DMS114 treated with DMSO at 0.1 percent for 48 hours (cell line): ENCODE results near the gene TTLL1.
"Not testable (repeated sequence)": the region's sequence is repeated elsewhere in the genome, so short reads cannot be mapped to it uniquely, and the experiment has no call there.

ENCODE experiments used
- DNase-seq: peaks from one replicate; lab custom pipeline; 2025; ENCODE audit not compliant: unreplicated experiment; lab: John Stamatoyannopoulos, UW

The TTLL1 gene

DNA sequence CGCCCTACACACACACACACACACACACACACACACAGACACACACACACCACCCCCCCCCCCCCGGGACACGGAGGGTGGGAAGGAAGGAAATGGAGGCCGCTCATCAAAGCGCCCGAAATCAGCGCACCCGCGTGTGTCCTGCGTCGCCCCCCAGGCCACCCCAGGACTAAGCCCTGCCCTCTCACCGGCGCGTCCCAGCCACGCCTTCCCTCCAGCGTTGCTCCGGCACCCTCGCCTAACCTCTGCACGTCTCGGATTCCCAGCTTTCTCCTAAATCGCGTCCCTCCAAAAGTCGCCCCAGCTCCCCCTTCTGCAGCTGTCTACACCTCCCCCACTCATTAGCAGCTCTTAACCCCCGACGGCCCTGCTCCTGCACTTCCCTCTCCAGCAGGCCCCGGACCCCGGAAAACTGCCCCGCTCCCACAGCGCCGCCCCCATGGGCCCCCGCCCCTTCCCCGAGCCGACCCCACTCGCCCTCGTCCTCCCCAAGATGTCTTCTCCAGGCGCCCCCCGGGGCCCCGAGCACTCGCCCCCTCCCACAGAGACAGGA, 74.8 kb downstream of the TTLL1 start:
- DNase-seq, result no peak

DNA sequence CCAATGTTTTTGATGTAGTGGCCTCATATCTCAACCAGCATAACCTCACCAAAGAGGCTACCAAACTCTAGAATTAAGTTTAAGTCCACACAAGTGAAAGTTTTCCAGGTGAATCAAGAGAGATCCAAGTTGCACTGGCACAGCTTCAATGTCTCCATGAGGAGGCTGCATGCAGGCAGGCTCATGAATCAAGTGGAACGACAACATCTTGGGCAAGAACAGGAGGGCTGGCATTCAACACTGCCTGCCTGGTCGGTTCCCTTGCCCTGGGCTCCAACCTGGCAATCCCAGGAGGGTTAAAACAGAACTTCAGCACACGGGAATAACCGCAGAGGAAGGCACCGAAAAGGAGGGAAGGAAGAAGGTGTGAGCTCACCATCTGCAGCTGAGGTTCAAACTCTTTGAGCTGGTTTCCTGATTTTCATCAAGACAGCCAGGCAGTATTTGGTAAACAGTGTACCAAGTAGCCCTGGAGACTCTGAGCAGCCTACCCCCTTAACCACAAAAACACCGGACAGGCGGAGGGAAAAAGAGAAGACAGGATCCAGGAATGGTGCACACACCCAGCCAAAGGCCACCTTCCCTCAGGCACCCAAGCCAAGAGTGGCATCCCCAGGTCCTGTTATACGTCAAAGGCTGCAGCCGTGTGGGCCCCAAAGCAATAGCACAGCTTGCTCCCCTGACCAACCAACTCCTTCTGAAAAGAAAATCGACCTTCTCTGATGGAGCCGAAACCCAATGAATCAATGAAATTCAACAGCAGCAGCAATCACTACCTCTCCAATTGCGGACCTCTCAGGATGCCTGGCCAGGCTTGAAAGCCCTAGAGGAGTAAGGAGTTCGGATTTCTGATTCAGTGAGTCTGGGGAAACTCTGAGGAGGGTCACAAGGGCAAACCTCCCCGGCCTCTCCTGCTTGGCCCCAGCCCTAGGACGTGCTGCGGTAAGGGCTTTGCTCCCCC, 75.6 kb downstream of the TTLL1 start:
- DNase-seq, result no peak

DNA sequence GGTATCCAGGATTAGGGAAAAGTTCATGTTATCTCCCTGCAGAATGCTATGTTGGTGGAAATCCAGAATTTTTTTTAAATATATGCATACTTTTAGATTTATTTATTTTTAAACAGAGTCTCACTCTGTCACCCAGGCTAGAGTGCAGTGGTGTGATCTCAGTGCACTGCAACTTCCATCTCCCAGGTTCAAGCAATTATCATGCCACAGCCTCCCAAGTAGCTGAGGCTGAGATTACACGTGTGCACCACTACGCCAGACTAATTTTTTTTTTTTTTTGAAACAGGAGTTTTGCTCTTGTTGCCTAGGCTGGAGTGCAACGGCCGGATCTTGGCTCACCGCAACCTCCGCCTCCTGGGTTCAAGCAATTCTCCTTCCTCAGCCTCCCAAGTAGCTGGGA, 76.8 kb downstream of the TTLL1 start:
- no peak for DNase-seq

DNA sequence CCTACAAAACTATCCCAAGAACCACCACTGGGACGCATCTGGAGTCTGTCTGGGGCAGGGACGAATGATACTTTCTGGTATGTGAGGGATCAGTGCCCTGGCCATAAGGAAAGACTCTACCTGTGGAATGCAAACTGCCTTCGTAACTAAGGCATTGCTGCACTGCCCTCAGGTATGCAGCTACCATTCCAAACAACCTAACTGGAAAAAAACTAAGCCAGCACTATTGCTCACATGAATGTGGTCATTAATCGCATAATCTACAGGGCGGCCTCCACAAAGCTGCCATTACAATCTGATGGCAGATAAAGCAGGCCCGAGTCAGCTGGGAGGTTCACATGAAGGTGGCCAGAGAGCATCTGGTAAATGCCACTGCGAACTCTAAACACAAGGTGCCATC, 78.1 kb downstream of the TTLL1 start:
- no peak for DNase-seq

DNA sequence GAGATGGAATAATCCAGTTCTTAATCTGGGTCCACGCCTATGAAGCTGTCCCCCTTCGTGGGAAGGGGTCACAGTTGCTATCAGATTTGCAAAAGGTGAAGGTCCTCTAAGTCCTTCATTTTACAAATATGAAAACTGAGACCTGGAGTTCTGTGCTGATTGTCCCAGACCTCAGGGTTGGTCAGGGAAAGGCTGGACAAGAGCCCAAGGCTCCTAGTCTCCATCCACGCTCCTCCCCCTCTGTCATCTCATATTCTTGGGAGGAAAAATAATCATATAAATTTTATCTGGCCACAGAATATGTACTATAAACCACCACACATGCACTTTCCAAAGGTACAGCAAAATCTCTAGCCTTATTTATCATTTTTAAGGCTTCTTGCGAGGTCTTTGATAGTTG, 79.7 kb downstream of the TTLL1 start:
- no peak for DNase-seq

DNA sequence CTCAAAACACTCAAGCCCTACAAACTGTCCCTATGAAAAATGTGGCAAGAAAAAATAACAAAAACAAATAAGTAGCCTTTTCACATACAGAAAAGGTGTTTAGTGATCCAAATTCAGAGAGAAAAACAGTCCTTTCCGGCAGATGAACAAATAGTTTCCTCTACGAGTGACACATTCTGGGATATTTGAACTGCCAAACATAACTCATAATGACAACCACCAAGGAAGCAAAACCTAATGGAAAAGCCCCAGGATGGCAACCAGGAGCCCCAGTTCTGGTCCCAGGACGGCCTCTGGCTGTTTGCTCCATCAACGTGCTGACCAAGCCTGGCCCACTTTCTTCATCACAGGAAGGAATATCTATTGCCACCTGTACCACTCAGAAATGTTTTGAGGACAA, 80.3 kb downstream of the TTLL1 start:
- DNase-seq, result no peak

DNA sequence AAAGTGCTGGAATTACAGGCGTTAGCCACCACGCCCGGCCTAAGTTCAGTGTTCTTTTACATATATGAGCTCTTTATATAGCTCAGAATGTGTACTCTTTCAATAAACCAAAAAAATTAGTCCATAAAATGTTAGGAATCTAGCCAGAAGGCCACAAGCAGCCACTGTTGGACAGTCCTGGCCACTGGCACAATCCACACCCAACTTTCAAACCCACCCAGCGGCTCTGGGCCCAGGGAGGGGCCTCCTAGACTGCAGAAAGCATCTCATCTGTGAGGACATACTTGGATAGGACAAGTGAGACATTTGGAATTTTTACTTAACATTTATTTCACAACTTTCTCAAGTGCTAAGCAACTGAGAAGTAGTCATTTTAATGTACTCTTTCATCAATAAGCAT, 80.7 kb downstream of the TTLL1 start:
- no peak for DNase-seq

DNA sequence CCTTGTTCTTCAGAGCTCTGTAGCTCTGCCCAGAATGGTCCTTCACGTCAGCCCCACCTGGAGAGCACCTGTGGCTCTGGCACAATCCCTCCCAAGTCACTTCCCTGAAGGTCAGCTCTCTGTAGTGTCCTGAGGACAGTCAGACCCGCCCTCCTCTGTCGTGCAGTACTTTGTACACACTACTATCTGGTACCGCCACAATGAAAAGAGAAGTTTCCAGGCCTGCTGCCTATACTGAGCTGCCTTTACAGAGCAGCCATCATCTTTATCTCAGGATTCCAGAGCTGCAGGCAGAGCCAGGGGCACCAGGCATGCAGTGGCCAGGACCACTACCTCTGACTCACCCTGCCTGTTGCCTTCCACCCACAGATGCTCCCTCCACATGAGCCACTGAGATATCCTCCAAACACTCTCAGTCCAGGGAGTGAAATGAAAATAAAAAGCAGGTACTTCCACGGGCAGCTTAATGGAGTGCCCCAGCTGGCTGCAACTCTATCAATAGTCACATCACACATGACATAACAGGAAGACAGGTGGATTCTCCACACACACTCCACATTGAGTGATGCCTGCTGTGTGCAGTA, 81.6 kb downstream of the TTLL1 start:
- no peak for DNase-seq

DNA sequence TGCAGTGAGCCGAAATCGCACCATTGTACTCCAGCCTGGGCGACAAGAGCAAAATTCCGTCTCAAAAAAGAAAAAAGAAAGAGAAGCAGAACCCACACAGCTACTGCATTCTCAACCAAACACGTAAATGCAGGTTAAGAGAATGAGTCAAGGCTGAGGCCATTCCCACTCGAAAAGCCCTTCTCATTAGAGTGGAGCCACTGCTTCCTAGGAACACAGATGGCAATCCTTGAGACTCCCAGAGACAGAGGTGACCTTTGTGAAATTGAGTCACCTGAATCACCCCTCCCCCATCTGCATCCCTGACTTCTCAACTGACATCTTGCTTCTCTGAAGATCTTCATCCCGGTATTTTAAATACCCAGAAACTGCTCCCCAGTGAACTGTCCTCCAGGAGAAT, 82.4 kb downstream of the TTLL1 start:
- no peak for DNase-seq

DNA sequence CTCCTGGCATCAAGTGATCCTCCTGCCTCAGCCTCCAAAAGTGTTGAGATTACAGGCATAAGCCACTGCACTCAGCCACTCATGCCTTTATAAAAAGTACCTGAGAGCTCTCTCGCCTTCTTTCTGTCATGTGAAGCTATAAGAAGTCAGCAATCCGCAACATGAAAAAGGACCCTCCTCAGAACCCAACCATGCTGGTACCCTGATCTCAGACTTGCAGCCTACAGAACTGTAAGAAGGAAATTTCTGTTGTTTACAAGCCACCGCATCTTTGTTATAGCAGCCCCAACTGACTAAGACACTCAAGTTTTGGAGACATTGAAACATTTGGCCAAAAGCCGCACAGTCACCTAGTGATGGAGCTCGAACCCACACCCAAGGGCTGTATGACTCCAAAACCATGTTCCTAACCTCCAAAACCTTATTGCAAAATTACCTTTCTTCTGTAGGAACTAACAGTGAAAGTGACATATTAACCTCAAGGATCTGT, 83.1 kb downstream of the TTLL1 start:
- DNase-seq, result no peak

DNA sequence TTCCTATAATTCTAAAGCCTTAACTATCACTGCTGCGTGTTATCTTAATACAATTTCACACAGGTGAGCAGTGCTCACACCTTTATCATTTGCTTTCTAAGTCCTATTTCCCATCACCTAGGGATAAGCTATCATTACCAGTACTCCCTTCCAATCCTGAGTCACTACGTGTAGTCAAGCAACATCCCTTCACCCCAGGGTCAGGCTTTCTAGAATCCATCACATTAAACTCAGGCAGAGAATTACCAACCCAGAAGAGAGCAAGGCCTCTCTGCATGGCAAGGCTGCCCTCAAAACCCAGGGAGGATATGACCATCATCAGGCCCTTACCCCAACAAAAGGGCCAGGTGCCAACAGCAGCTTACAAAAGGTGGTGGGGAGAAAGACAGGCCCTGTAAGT, 84.1 kb downstream of the TTLL1 start:
- no peak for DNase-seq

DNA sequence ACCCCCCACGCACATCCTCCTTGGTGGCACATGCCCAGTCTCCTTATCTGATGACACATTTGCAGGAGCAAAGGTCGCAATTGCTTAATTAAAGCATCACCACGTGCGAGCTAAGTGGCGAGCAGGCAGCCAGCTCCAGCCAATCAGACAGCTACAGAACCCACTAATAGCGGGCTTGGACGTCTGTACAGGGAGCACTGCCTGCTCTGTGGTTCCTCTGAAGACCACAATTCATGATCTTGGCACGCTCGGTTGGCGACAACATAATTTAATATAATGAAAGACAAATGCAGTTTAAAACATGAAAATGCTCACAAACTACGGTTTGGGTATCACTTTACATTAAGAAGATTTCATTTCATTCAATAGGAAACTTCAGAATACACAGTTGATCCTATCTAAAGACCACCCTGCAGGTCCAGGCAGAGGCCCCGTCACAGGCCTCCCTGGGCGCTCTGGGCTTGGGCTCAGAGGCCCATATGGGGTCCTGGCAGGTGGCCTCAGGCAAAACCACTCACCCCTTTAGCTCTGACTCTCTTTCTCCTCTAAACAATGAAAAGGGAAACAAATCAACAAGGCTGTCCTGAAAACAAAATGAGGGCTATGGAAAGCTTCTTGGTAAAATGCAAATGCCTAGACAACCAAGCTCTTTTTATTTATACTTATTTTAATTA, 84.7 kb downstream of the TTLL1 start:
- DNase-seq, result no peak

DNA sequence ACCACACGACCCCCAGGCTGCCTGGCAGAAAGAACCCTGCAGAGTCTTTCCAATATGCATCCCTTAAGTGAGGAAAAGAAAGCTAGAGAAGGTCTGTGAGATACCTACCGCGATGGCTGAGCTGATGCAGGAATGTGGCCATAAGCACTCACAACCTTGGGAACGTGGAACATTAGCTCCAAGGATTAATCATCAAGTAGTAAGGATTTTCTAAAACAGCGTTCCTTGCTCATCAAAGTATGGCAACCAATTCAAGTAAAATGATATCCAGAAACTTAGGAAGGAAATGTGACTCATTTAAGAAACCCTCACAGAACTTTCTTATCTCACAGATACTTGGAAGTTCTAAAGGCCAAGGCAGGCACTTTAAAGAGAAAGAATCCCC, 87.0 kb downstream of the TTLL1 start:
- no peak for DNase-seq

DNA sequence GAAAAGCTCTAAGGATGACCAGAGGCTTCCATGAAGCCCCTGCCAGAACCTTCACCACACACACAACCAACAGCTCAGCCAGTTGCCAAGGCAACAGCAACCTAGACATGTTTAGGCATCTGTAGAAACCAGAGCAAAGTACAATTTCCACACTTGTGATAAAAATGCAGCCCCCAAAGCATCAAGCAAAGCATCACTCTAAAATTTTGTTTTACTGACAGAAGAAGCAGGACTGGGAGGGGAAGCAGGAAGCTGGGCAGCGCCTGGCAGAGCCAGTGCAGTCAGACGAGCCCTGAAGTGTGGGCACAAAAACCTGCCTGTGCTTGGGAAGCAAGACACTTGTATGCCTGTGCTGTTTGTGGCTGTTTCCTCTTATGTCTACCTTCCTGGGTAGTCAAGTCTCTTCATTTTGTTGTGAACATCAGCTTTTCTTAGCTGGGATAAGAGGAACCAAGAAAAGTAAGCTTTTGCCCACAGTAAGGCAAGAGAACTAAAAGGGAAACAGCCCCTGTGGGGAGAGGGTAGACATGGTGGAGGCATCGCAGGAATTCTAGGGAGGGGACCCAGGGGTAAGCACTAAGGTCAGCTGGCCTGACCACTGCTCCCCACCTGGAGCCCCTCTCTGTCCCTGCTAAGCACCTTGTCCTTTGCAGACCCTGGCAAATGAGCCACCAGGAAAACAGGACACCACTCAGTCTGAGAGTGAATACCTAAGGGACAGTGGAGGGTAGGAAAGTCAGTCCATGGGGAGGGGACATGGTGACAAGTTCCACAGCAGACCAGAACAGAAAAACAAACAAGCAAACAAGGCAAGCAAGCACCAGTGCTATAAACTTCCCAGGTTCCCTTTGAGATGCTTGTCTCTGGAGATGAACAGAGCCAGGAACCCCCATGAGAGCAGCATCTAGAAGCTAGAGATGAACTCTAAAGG, 87.7 kb downstream of the TTLL1 start:
- DNase-seq, result no peak

DNA sequence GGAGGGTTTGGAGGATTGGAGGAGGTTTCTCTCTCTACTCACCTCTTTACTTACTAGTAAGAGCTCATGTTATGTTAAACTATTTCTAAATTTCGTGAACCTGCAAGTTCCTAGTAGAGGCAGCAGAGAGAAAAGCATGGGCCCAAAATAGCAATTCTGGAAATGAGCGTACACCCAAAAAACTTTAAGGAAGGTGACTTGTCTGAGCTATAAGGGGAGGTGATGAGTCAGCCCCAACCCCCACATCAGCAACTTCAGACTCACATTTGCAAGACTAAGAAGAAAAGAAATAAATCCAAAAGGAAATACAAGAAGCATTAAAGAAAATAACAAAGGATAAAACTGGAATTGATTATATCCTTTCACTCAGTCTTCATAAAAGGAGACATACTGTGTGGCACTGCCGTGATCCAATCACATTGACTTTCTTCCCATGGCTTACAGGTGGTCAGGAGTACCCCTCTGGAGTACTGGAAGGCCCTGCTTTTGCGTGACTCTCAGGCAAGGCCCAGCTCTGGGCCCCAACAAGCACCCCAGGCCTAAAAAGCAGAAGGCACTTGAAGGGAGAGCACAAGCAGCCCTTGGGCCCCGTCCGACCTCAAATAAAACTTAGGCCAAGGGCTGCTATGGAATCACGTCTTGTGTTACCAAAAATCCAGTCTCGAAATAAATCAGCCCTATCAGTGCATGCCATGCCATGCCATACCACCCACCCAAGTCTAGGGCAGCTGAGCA, 88.6 kb downstream of the TTLL1 start:
- no peak for DNase-seq

DNA sequence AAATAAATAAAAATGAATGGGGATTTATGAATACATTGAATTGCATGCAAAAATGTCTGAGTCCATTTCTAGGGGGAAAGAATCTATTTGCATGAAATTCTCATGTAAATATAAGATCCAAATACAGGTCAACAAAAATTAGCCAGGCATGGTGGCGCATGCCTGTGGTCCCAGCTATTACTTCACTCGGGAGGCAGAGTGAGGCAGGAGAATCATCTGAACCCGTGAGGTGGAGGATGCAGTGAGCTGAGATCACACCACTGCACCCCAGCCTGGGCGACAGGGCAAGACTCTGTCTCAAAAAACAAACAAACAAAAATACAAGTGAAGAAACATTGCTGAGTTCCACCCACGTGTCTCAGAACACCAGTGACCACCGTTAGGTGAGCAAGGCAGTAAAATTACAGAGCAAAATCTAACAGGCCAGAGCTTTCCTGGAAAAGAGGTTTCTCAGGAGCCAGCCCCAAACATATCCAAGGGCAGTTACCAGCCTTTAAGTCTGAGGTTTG, 91.6 kb downstream of the TTLL1 start:
- no peak for DNase-seq

DNA sequence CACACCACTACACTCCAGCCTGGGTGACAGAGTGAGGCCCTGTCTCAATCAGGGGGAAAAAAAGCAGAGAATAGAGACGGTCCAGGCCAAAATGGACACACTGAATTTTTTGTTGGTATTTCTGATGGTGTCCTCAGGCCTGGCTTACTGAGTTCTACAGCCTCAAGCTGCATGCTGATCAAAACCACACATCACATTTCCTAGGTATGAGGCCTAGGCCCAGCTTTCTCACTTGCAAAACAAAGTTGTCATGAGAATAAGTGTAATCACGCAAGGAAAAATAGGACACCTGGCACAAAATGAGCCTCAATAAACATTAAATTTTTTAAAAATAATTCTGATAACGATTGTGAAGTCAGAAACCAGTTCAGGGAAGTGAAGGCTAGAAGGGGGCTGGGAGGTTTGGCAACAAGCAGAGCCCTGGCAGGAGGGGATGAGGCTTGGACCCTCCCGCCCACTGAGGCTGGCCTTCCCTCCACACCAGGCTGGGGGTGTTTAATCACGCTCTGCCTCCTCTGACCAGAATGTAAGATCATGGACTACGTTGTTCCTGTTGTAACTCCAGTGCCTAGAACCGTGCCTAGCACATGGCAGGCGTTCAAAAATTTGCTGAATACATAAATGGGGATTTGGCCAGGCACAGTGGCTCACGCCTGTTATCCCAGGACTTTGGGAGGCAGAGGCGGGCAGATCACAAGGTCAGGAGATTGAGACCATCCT, 92.4 kb downstream of the TTLL1 start:
- DNase-seq, result no peak

DNA sequence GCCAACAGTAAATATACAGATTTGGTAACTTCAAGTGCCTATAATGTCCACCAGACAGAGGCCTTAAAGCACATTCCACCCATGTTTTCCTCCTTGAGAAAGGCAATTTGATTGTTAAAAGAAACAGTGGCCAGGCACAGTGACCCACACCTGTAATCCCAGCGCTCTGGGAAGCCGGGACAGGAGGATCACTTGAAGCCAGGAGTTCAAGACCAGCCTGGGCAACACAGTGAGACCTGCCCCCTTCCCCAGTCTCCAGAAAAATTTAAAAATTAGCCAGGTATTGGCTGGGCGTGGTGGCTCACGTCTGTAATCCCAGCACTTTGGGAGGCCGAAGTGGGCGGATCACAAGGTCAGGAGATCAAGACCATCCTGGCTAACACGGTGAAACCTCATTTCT, 93.5 kb downstream of the TTLL1 start:
- DNase-seq, result not testable (repeated sequence)
